NB4 (cell line): ENCODE data around the gene CRYBA2.

ENCODE experiments used
- CTCF ChIP-seq: IDR thresholded peaks from one replicate; pipeline ENCODE4 v1.5.1; 2012; ENCODE audit warnings: low read depth, low read length
- MAX ChIP-seq: IDR thresholded peaks from 2 replicates; pipeline ENCODE4 v1.6.1; 2011; ENCODE audit warnings: low read depth, low read length
- MYC ChIP-seq: IDR thresholded peaks from 2 replicates; pipeline ENCODE4 v1.6.1; 2011; ENCODE audit warnings: low read depth, low read length
- POLR2A ChIP-seq: IDR thresholded peaks from 2 replicates; pipeline ENCODE4 v1.6.1; 2011; ENCODE audit warnings: mild to moderate bottlenecking; ENCODE audit not compliant: insufficient read length; ENCODE audit errors: extremely low read depth

GRCh38 chr2:218985021-218985324 lies 8.2 kb downstream of the CRYBA2 start, which contains the start of gene FEV:
- TF ChIP-seq CTCF (no peak), MAX (no peak), POLR2A (no peak), MYC (no peak)
